Thymus (tissue), 11 donors: Measurements from ENCODE around the gene C12orf57. TPM values are rescaled to one million over a fixed set of nuclear protein-coding genes. Genes with fewer than 3 reads are reported as not detected.

Experiments used
- DNase-seq, 9 donors: peaks; one replicate each; pipeline ENCODE4 v3.0.0-alpha.2; 2013; ENCODE audit warnings: low spot score in 9 of 9, low read depth in 6 of 9, missing footprints in 1 of 9
- H3K27ac ChIP-seq, 2 donors: one replicate each; pipeline ENCODE4 v1.5.1; 2013; ENCODE audit warnings: control low read depth in 1 of 2, low read depth in 1 of 2, low read length in 1 of 2, mild to moderate bottlenecking in 1 of 2, moderate library complexity in 1 of 2
- H3K27me3 ChIP-seq, 2 donors: one replicate each; pipeline ENCODE4 v1.5.1; 2013; ENCODE audit warnings: low read length in 1 of 2; ENCODE audit not compliant: control insufficient read depth in 2 of 2, insufficient read depth in 1 of 2
- H3K36me3 ChIP-seq, 2 donors: one replicate each; pipeline ENCODE4 v1.5.1; 2013; ENCODE audit warnings: low read length in 1 of 2, mild to moderate bottlenecking in 1 of 2, moderate library complexity in 1 of 2; ENCODE audit not compliant: control insufficient read depth in 2 of 2, insufficient read depth in 2 of 2
- H3K4me1 ChIP-seq, 2 donors: one replicate each; pipeline ENCODE4 v1.5.1; 2013; ENCODE audit warnings: low read length in 2 of 2; ENCODE audit not compliant: control insufficient read depth in 2 of 2, insufficient read depth in 2 of 2
- H3K4me3 ChIP-seq, 2 donors: one replicate each; pipeline ENCODE4 v1.5.1; 2013; ENCODE audit warnings: low read length in 2 of 2, control low read depth in 1 of 2, mild to moderate bottlenecking in 1 of 2
- H3K9me3 ChIP-seq, 2 donors: one replicate each; pipeline ENCODE4 v1.5.1; 2013; ENCODE audit warnings: low read length in 1 of 2, mild to moderate bottlenecking in 1 of 2; ENCODE audit not compliant: control insufficient read depth in 2 of 2, insufficient read depth in 1 of 2
- WGBS: extraction: QIAGEN DNeasy Blood & Tissue Kit; methylation state at CpG from one replicate; pipeline ENCODE4 v1.1.7; 2013; 5-methylcytosine and 5-hydroxymethylcytosine counted together
- polyA plus RNA-seq: library from polyadenylated mRNA; stranded (reverse); fragments of 200-250 nt; gene quantifications from one replicate; pipeline ENCODE4 v1.2.3, GENCODE V29; 2013
- total RNA-seq: library from RNA; stranded (reverse); fragments of 120-200 nt; gene quantifications from one replicate; pipeline ENCODE4 v1.2.4, GENCODE V29; 2013
- donor health status: healthy.

Gene C12orf57
- total and polyA plus RNA-seq, 2 donors, result 421 to 446 TPM

DNA sequence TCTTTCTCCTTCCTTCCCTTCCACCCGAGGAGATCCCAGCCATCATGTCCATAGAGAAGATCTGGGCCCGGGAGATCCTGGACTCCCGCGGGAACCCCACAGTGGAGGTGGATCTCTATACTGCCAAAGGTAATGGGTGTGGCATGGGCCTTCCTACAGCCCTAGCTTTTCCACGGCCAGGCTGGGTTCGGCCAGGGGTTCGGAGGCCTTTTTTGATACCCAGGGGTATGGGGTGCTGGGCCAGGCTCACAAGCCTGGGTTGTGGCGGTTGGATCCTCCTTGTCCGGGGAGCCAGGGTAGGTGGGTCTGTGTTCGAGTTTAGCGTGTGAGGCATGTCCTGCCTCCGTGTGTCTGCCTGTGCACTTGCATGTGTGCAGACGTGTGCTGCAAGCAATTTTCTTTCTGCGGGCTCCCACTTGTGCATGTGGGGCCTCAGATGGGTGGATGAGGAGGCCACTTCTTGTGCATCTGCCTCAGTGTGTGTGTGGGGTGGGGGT lies 28.0 kb upstream of the C12orf57 start:
- H3K36me3 ChIP-seq, result peaks cover 20% of the 10 kb centered on the region in 2 donors
- no peak overlapping the region for H3K27ac ChIP-seq
- no peak for DNase-seq
- no peak overlapping the region for H3K4me3 ChIP-seq
- peaks cover 15 to 24% of the 10 kb centered on the region in 2 donors for H3K4me1 ChIP-seq
- H3K27me3 ChIP-seq, result peaks cover 0 to 30% of the 10 kb centered on the region in 2 donors
- WGBS, result 90% methylated on average over 14 of the region's 14 CpGs
- H3K9me3 ChIP-seq, result no peaks in the 10 kb centered on the region

DNA sequence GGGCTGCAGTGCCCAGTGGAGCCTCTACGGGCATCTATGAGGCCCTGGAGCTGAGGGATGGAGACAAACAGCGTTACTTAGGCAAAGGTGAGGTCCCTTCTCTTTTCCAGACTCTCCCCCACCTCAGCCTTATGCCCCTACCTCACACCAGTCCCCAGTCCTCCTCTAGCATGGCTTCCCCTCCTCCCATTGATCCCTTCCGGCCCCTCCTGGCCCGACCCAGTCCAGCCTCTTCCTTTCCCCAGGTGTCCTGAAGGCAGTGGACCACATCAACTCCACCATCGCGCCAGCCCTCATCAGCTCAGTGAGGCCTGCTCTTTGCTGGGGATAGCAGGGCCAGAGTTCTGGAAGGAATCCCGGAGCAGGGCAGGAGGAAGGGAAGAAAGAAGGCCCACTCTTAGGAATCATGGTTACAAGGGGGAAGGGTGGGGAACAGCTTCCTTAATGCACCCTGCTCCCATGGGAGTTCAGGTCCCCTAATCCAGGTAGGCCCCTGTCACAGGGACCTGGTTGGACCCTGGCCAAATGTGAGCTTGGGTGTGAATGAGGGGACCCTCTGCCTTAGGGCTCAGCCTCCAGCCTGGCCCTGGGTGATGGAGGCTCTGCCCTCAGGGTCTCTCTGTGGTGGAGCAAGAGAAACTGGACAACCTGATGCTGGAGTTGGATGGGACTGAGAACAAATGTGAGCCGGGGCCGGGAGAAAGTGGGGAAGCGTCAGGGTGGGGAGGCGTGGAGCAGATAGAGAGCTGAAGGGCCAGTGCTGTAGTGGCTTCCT lies 27.2 kb upstream of the C12orf57 start:
- Histone ChIP-seq H3K27ac (no peak overlapping the region), H3K27me3 (peaks cover 0 to 30% of the 10 kb centered on the region in 2 donors), H3K36me3 (peaks cover 25% of the 10 kb centered on the region in 2 donors), H3K9me3 (no peaks in the 10 kb centered on the region), H3K4me1 (peaks cover 15 to 24% of the 10 kb centered on the region in 2 donors), H3K4me3 (no peak overlapping the region)
- 96% methylated on average over 11 of the region's 11 CpGs for WGBS
- no peak for DNase-seq

DNA sequence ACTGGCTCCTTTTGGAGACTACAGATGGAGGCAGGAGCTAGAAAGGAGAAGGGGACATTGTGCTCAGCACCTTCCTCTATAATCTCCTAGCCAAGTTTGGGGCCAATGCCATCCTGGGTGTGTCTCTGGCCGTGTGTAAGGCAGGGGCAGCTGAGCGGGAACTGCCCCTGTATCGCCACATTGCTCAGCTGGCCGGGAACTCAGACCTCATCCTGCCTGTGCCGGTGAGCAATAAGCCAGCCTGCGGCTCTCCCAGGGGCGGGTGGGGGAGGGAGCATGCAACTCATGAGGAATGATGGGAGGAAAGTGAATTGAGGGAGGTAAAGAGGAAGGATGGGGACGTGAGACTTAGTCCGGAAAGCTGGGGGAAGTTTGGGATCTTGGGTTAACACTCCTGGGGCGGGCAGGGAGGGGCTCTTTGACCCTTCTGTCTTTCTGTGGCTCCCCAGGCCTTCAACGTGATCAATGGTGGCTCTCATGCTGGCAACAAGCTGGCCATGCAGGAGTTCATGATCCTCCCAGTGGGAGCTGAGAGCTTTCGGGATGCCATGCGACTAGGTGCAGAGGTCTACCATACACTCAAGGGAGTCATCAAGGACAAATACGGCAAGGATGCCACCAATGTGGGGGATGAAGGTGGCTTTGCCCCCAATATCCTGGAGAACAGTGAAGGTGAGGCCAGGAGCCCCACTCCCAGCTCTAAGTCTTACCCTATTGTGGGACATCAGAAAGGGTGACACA lies 26.2 kb upstream of the C12orf57 start:
- H3K9me3 ChIP-seq, result no peaks in the 10 kb centered on the region
- no peak overlapping the region for H3K4me3 ChIP-seq
- no peak for DNase-seq
- peaks cover 15 to 24% of the 10 kb centered on the region in 2 donors for H3K4me1 ChIP-seq
- H3K27ac ChIP-seq, result no peak overlapping the region
- 97% methylated on average over 14 of the region's 14 CpGs for WGBS
- H3K36me3 ChIP-seq, result peaks cover 31 to 36% of the 10 kb centered on the region in 2 donors
- H3K27me3 ChIP-seq, result peaks cover 0 to 22% of the 10 kb centered on the region in 2 donors

DNA sequence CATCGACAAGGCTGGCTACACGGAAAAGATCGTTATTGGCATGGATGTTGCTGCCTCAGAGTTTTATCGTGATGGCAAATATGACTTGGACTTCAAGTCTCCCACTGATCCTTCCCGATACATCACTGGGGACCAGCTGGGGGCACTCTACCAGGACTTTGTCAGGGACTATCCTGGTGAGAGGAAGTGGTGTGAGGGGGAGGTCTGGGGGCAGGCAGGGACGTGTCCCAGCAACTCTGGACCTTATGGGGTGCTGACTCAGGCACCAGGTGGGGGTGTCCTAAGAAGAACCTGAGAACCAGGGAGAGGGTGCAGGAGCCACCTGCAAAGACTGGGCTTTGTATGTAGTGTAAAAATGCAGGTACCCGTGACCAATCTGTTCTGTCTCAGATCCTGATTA lies 24.2 kb upstream of the C12orf57 start:
- Histone ChIP-seq H3K4me1 (peaks cover 14 to 26% of the 10 kb centered on the region in 2 donors), H3K9me3 (no peaks in the 10 kb centered on the region), H3K27ac (no peak overlapping the region), H3K36me3 (peaks cover 35 to 42% of the 10 kb centered on the region in 2 donors), H3K4me3 (no peak overlapping the region), H3K27me3 (peaks cover 0 to 10% of the 10 kb centered on the region in 2 donors)
- DNase-seq, result no peak
- 89% methylated on average over 7 of the region's 7 CpGs for WGBS

DNA sequence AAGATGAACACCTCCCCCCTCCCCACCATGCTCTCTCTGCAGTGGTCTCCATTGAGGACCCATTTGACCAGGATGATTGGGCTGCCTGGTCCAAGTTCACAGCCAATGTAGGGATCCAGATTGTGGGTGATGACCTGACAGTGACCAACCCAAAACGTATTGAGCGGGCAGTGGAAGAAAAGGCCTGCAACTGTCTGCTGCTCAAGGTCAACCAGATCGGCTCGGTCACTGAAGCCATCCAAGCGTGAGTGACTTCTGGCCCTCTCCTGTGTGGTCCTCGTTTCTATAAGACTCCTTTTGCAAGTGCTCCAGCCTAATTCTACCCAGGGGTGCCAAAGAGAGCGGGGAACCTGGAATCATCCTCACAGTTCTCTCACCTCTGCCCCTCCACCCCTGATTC lies 22.3 kb upstream of the C12orf57 start:
- H3K27ac ChIP-seq, result no peak overlapping the region
- peaks cover 33 to 39% of the 10 kb centered on the region in 2 donors for H3K36me3 ChIP-seq
- peaks cover 3 to 31% of the 10 kb centered on the region in 2 donors for H3K4me1 ChIP-seq
- 97% methylated on average over 7 of the region's 7 CpGs for WGBS
- H3K27me3 ChIP-seq, result peaks cover 0 to 7% of the 10 kb centered on the region in 2 donors
- DNase-seq, result no peak
- no peaks in the 10 kb centered on the region for H3K9me3 ChIP-seq
- no peak overlapping the region for H3K4me3 ChIP-seq

DNA sequence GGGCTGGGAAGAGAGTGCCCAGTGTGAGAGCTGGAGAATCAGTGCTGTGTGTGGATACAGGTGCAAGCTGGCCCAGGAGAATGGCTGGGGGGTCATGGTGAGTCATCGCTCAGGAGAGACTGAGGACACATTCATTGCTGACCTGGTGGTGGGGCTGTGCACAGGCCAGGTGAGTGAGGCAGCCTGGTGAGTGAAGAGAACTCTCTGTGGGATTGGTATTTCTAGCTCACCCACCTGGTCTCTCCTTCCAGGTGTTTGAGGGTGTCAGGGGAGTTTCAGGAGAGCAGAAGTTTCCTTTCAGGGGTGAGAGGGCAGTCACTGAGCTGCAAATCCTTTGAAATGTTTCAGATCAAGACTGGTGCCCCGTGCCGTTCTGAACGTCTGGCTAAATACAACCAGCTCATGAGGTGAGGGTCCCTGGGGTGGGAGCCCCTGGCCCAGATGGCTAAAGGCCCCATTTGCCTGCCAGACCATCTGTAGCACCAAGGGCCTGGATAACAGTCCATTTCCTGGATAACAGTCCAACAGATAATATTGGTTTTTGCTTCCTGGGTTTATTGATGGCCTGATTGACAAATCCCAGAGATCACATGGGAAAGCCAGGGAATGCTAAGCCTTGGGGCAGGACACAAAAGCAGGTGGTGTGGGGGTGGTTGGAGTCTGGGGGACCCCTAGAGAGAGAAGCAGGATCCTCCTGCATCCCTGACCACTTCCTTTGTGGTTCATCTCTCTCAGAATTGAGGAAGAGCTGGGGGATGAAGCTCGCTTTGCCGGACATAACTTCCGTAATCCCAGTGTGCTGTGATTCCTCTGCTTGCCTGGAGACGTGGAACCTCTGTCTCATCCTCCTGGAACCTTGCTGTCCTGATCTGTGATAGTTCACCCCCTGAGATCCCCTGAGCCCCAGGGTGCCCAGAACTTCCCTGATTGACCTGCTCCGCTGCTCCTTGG lies 21.6 kb upstream of the C12orf57 start:
- 87% methylated on average over 9 of the region's 9 CpGs for WGBS
- Histone ChIP-seq H3K36me3 (peaks cover 28 to 35% of the 10 kb centered on the region in 2 donors), H3K27ac (no peak overlapping the region), H3K4me3 (no peak overlapping the region), H3K9me3 (no peaks in the 10 kb centered on the region), H3K27me3 (peaks cover 0 to 15% of the 10 kb centered on the region in 2 donors), H3K4me1 (peaks cover 4 to 37% of the 10 kb centered on the region in 2 donors)
- DNase-seq, result no peak

DNA sequence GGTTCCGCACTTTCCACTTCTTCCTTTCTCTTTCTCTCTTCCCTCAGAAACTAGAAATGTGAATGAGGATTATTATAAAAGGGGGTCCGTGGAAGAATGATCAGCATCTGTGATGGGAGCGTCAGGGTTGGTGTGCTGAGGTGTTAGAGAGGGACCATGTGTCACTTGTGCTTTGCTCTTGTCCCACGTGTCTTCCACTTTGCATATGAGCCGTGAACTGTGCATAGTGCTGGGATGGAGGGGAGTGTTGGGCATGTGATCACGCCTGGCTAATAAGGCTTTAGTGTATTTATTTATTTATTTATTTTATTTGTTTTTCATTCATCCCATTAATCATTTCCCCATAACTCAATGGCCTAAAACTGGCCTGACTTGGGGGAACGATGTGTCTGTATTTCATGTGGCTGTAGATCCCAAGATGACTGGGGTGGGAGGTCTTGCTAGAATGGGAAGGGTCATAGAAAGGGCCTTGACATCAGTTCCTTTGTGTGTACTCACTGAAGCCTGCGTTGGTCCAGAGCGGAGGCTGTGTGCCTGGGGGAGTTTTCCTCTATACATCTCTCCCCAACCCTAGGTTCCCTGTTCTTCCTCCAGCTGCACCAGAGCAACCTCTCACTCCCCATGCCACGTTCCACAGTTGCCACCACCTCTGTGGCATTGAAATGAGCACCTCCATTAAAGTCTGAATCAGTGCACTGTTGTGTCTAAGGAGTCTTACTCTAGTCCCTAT lies 20.7 kb upstream of the C12orf57 start:
- DNase-seq, result no peak
- H3K27me3 ChIP-seq, result peaks cover 0 to 19% of the 10 kb centered on the region in 2 donors
- no peak overlapping the region for H3K4me3 ChIP-seq
- H3K4me1 ChIP-seq, result peaks cover 6 to 38% of the 10 kb centered on the region in 2 donors
- WGBS, result 94% methylated on average over 10 of the region's 10 CpGs
- H3K36me3 ChIP-seq, result peaks cover 20 to 30% of the 10 kb centered on the region in 2 donors
- H3K27ac ChIP-seq, result no peak overlapping the region
- H3K9me3 ChIP-seq, result peaks cover 0 to 1% of the 10 kb centered on the region in 2 donors

DNA sequence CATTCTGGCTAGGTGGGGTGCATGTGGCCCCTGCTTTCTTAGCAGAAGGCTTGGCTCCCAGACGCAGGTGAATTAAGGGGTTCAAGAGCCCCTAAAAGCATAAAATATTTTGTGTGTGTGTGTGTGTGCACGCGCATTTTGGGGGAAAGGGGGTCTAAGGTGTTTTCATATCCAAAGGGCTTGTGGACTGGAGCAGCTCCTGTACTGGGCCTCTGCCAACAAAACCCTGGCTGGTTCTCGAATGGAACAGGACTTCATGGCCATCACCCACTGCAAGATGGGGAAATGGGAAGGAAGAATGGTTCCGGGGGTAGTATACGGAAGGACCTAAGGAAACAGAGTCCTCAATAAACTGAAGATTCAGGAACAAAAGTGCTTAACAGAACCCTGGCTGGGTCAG lies 20.0 kb upstream of the C12orf57 start:
- peaks cover 0 to 1% of the 10 kb centered on the region in 2 donors for H3K9me3 ChIP-seq
- H3K4me3 ChIP-seq, result no peak overlapping the region
- H3K36me3 ChIP-seq, result peaks cover 20 to 28% of the 10 kb centered on the region in 2 donors
- peaks cover 0 to 26% of the 10 kb centered on the region in 2 donors for H3K27me3 ChIP-seq
- DNase-seq, result no peak
- H3K4me1 ChIP-seq, result peaks cover 6 to 44% of the 10 kb centered on the region in 2 donors
- WGBS, result 85% methylated on average over 6 of the region's 6 CpGs
- no peak overlapping the region for H3K27ac ChIP-seq
